Measurements from ENCODE around the gene TMEM239.
"Not testable (repeated sequence)": the region's sequence is repeated elsewhere in the genome, so short reads cannot be mapped to it uniquely, and the experiment has no call there.

Gene TMEM239

DNA sequence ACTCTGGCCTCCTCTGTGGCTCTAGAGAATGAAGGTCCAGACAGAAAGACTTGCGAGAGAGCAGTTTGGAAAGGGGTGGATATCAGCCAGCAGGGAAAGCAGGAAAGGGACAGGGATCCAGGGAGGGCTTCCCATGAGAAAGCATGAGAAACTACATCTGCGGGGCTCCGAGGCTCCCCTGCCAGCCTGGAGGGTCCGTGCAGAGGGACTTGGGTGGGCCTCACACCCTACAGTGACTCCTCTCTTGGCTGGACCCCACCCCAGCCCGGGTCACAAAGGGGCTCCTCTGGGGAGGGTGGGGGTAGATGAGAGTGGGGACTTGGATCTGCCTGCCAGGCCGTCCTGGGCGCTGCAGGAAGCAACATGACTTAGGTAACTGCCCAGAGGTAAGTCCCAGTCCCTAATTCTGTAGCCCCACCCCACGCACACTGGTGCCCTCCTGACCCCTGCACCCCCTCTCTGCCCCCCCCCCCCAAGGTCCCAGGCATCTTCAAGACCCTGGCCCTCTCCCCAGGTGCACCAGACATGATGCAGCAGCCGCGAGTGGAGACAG lies at the start of gene TMEM239:
TMEM239 (plus strand) TSS at position 335 of the 553 bp plus-strand sequence; CDS start at position 526, 191 bp downstream.
- no peak for DNase-seq (ENCODE audit: low read depth in 2 of 2)

DNA sequence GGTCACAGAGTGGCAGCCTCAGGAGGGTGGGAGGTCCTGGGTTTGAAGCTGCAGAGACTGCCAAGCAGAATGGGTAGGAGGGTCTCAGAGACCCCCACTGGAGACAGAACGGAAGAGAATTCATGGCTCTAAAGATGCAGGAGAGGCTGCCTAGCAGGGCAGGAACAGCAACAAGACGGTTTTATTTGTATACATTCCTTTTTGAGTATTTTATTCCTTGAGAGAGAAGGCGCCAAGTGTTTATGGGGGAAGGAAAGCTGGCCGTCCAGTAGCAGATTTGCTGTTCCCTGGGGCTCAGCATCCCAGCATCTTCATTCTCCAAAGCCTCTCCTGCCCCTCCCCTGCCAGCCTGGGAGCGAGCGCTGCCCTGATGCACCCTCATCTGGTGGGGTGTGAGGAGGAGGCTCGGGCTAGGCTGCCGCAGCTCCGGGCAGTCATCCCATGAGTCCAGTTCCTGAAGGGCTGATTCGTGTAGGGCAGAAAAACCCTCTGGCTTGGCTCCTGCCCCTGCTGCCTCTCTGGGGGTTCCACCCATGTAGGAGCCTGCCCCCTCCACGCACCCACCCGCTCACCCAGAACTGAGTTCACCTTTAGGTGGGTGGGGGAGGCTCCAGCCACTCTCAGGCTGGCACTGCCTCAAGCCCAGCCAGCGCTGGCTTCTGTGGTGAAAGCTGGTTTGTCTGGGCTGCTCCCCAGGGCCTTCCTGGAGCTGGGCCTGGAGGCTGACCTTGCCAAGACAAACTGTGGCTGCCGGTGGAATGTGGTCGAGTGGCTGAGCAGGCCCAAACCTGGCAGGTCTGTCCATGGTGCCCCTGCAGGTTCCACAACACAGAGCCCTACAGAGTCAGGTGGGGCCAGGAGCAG lies 48.2 kb upstream of the TMEM239 start:
- no peak for DNase-seq (ENCODE audit: low read depth in 2 of 2)

DNA sequence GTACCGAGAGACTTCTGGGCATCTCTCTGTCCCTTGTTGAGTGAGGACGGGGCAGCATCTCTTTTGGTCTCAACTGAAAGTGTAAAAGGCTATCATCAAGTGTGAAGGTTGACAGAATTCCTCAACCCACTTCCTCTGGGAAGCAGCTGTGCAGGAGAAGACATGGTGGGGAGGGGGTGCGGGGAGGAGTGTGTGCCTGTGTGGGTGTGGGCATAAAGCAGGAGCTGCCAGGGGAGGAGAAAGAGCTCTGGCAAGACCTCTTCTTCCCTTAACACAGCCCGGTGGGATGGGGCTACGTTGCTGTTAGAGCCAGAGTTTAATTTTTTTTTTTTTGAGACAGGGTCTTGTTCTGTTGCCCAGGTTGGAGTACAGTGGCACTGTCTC lies 47.5 kb upstream of the TMEM239 start:
- DNase-seq (ENCODE audit: low read depth in 2 of 2), result no peak

DNA sequence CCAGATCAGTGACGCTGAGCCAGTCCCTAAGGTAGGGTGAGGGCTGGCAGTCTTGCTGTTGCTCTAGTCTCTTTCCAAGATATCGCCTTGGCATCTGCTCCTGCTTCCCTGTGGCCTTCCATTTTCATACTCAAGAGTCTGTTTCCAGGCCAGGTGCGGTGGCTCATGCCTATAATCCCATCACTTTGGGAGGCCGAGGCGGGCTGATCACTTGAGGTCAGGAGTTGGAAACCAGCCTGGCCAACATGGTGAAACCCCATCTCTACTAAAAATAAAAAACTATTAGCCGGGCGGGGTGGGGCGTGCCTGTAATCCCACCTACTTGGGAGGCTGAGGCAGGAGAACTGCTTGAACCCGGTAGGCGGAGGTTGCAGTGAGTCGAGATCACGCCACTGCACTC lies 46.1 kb upstream of the TMEM239 start:
- DNase-seq (ENCODE audit: low read depth in 2 of 2), result not testable (repeated sequence)

DNA sequence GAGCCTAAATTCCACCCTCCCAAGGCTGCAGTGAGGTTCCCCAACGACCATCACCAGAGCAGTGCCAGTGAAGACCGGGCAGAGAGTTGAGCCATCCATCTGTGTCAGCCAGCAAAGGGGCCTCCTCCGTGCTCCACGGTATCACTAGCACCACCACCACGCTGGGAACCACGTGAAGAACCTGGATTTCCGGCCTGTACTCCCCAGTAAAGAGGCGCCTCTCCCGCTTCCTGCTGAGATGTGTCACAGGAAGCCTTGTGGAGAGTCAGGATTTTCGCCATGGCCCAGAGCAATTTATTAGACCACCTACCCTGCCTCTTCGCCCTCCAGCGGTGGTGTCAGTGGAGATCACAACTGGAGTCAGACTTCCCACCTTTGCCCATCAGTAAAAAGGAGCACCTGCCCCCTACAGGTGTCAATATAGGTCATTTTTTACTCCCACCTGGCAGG lies 44.5 kb upstream of the TMEM239 start:
- no peak for DNase-seq (ENCODE audit: low read depth in 2 of 2)

DNA sequence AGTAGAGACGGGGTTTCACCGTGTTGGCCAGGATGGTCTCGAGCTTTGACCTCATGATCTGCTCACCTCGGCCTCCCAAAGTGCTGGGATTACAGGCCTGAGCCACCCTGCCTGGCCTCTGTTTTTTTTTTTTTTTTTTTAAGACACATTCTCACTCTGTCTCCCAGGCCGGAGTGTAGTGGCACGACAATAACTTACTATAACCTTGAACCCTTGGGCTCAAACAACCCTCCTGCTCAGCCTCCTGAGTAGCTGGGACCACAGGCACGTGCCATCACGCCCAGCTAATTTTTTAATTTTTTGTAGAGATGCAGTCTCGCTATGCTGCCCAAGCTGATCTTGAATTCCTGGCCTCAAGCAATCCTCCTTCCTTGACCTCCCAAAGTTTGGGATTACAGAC lies 42.4 kb upstream of the TMEM239 start:
- no peak for DNase-seq (ENCODE audit: low read depth in 2 of 2)

DNA sequence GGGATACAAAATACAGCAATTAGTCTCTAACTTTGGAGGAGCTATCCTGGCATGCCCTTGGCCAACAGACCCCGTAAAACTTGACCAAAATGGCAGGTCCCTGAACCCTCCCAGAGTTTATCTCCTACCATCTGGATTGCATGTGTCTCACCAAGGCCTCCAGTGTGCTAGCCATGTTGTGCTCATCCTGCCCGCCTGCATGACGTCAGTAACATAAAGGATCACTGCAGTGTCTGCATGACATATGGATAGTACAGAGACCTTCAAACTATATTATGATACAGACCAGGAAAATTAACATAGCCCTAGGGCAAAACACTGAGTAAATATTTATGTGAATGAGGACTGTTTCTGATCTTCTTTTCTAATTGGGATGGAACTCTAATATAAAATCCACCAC lies 41.0 kb upstream of the TMEM239 start:
- no peak for DNase-seq (ENCODE audit: low read depth in 2 of 2)

DNA sequence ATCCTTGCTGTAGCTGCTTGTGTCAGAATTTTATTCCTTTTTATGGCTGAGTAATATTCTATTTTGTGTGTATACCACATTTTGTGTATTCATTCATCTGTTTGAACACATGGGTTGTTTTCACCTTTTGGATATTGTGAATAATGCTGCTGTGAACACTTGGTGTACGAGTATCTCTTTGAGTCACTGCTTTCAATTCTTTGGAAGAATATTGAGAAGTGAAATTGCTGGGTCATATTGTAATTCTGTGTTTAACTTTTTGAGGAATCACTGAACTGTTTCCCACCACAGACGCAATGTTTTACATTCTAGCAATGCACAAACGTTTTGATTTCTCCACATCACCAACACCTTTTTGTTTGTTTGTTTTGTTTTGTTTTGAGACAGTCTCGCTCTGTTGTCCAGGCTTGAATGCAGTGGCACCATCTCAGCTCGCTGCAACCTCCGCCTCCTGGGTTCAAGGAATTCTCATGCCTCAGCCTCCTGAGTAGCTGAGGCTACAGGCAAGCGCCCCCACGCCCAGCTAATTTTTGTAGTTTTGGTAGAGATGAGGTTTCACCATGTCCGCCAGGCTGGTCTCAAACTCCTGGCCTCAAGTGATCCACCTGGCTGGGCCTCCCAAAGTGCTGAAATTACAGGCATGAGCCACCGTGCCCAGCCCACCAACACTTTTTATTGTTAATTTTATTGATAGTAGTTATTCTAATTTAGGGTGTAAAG lies 37.4 kb upstream of the TMEM239 start:
- no peak for DNase-seq (ENCODE audit: low read depth in 2 of 2)

DNA sequence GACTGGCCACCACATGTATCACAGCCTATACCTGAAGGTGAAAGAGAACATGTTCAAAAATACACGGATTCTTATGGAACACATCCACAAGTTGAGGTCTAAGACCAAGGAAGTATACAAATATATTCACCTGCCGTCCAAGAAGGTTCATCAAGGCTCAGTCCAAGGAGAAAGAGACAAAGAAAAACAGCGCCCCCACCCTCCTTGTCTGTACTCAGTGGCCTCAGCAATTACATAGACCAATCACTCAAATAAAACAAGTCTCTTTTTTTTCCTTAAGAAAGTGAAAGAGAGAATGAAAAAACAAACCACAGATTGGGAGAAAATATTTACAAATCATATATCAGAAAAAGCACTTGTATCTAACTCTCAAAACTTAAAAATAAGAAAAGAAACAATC lies 35.2 kb upstream of the TMEM239 start:
- DNase-seq (ENCODE audit: low read depth in 2 of 2), result no peak

DNA sequence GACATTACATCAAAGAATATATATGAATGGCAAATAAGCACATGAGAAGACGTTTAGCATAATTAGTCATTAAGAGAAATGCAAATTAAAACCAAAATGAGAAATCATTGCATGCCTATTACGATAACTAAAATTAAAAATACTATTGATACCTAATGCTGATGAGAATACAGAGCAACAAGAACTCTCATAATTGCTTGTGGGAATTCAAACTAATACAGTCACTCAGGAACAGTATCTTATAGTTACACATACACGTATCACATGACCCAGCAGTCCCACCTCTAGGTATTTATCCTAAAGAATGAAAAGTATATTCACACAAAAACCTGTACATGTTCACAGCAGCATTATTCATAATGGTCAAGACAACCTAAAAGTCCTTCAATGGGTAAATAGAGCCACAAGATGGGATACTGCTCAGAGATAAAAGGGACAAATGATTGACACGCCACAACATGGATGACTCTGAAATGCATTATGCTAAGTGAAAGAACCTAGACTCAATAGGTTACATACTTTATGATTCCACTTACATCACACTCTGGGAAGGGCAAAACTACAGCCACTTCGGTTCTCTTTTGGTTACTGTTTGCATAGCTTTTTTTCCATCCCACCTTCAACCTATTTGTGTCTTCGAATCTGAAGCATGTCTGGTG lies 32.1 kb upstream of the TMEM239 start:
- DNase-seq (ENCODE audit: low read depth in 2 of 2), result no peak

DNA sequence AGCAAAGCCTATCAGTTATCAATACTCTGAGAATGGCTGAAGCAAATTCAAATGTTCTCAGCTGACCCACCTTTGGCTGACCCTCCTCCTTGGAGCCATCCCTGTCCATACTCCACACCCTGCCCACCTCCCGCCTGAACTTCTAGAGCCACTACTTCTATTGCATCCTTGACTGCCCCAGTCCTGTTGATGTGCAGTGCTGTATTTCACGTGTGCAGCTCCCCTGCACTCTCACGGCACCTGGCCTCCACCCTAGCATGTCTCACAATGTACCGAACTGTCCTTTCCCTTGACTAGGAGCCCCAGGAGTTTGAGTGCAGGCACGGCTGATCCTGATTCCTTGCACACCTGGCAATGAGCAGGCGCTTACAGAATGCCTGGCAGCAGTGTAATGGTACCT lies 22.7 kb upstream of the TMEM239 start:
- DNase-seq (ENCODE audit: low read depth in 2 of 2), result no peak

DNA sequence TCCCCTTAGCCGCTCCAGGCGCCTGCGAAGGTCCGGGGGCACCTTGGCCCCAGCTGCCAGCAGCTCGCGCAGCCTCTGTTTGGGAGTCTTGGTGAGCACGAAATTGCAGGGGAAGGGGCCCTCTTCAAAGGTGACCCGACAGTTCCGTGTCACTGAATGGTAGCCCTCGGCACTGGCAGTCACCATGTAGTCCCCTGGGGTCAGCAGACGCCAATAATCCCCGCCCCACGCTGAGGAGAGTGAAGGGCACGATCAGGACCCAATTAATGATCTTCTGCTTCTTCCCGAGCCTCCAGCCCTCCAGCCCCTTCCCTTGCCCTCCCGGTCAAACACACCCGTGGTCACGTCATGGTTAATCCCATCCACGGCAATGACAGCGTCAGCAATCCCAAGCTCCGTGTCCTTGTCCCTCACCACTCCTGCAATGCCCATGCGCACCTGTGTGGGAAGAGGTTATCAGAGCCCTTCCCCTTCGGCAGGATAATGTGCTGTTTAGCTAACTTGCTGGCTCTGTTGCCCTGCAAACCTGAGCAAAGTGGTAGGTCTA lies 21.9 kb upstream of the TMEM239 start:
- no peak for DNase-seq (ENCODE audit: low read depth in 2 of 2)

DNA sequence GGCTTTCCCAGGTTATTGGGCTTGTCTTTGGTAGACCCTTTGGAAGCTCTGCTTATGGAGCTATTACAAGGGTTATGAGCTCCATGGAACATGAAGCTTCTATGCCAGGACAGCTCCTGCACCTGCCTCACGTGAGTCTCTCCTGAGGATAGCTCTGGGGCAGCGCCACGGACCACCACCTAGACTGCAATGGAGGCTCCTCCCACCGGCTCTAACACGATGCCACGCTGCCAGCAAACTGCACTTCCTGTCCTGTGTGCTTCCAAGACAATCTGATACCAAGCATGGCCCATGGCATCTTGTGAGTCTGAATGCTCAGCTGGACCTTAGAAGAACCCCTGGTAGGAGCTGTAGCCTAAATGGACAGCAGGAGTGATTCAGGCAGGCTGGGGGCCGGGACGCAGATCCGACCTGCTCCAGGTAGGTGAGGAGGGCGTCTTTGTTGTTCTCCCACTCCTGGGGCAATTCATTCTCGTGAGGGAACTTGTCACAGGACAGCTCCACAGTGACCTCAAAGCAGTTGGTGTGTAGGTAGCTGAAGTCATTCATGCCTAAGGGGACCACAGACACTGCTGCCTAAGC lies 21.2 kb upstream of the TMEM239 start:
- no peak for DNase-seq (ENCODE audit: low read depth in 2 of 2)

DNA sequence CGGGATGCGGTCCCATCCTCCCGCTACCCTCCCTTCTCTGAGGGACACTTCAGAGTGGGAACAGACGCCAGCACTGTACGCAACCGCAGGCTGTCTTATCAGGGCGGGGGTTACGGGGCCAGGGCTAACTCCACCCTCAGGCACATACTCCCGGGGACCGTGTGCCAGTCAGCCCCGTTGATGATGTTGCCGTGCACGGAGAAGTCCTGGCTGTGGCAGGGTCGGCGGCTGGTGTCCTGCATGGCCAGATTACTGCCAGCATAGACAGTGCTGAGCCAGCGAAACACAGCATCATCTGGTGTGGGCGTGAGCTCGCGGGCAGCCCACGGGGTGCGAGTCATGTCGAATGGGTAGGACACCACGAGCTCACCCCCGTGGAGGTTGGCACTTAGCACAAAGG lies 20.7 kb upstream of the TMEM239 start:
- no peak for DNase-seq (ENCODE audit: low read depth in 2 of 2)

DNA sequence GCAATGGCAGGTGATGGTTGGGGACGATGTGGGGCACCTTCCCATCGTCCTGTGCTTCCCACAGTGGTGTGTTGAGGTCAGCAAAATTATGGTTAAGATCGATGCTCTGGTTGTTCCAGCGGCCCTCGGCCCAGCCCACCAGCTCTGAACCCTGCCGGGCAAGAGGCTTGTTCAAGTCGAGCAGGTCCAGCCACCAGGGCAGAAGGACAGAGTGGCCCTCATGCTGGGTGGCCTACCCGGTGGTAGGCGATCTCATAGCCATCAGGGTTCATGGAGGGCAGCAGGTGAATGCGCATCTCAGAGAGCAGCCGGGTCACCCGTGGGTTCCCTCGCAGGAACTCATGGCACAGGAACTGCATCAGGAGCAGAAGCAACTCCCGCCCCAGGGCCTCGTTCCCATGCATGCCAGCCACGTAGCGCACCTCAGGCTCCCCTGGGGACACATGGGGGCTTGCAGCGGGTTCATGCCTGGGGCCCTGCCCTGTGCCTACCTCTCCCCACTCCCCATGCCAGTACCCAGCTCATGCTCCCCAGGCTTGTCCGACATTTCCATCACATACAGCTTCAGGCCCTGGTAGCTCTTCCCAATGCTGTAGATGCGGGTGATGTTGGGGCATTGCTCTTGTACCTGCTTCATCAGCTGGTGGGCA lies 20.0 kb upstream of the TMEM239 start:
- no peak for DNase-seq (ENCODE audit: low read depth in 2 of 2)

DNA sequence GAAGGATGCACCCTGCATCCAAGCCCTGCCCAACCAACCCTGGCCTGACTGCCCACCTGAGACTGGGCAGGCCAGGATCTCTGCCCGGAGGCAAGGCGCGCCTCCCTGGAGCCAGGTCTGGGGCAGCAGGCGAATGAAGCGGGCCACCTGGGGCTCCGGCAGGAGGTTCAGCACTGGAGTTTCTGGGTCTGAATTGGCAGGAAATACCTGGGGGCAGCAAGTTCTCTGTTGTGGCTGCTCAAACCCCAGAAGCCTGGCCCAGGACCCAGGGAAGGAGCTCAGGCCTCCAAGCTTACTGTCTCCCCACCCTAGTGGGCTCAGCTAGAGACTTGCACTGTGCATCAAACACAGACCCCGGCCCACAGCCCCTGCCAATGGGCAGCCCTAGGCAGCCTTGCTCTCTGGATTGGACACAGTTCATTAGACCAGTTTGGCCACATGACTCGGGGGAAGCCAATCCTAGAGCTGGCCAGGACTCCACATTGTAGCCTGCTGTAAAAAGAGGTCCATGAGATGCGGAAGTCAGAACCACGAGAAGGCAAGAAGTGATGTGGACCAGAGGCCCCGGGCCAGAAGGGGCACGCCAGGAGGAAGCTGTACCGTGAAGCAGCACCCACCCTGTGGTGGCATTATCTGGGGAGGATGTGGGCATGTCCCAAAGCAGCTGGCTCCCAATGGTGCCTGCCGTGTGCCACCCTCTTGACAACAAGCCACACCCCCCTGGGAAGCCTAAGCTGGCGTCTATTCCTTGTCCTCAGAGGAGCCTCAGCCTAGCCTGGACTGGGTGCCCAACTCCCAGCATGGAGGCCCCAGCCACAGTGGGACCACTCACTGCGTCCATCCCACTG lies 18.8 kb upstream of the TMEM239 start:
- DNase-seq (ENCODE audit: low read depth in 2 of 2), result no peak

DNA sequence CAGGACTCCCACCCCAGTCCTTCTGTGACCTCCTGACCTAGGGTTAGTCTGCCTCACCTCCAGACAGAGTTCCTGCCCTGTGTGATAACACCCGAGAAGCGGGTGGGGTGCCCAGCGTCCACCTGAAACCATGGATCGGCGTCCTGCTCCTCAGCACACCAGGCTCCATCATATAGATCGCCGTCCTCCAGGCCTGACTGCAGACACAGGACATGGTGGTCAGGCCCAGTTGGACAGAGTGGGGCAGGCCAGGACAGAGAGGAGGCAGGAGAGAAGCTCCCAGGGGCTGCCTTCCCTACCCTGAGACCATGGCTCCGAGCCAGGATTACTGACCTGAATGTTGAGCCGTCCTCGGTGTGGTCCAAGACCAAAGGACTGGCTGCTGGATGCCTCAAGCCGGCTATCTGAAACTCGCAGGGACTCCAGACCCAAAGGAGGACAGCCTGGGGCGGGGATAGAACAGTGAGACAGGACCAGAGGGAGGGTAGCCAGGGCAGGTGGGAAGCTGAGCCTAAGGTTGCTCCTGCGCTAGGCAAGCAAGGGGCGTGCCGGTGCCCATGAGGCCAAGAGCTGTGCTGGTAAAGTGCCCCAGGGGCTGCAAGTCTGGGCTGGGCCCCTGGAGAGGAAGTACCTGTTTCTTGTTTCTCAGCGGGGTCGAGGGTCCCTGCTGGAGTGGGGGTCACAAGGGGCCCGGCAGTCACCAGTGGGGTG lies 17.9 kb upstream of the TMEM239 start:
- DNase-seq (ENCODE audit: low read depth in 2 of 2), result no peak

DNA sequence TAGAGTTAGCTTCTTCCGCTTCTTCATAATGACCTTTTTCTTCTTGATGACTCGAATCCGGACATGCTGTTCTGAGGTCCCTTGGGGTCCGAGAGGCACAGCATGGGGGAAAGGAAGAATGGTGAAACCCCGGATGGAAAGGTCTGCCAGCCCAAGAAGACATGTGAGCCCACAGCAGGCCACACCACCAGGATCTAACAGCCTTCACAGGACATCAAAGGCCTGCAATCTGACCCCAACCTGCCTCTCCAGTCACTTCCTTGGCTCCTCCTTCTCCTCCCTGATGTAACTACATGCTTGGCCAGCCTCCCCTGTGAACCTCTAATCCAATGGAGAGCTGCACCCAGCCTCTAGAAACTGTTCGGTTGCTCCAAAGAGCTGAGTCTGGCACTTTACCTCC lies 17.4 kb upstream of the TMEM239 start:
- DNase-seq (ENCODE audit: low read depth in 2 of 2), result no peak

DNA sequence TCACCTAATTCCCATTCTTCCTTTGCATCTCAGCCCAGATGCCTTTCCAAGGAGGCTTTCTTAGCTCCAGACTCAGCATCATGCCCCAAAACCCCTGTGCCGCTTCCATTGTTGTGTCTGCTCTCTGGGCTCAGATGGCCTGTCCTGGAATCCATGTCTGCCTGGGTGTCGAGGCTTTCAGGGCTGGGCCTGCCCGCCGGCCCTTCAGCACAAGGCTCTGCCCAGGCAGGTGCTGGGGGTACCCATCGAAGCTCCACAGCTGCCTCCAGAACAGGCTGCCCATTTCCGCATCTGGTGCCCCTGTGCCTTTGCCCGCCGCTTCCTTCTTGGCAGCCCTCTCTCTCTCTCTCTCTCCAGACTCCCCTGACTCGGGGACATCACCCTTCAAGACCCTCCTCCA lies 16.9 kb upstream of the TMEM239 start:
- no peak for DNase-seq (ENCODE audit: low read depth in 2 of 2)

Measured in activated CD4-positive, alpha-beta T cell treated with anti-CD3 and anti-CD28 coated beads for 24 hours (primary cell).